A673 (cell line): ENCODE results near the gene DUSP3. TPM values are rescaled to one million over a fixed set of nuclear protein-coding genes. Genes with fewer than 3 reads are reported as not detected.

ENCODE experiments used
- BruUV-seq: library from RNA; stranded (reverse); fragments of 400-500 nt; replicated peaks from 2 replicates; lab custom pipeline; 2021; lab: Mats Ljungman, UMichigan
- CTCF ChIA-PET: fragments of 300-600 bp; sonication (Branson Sonifier 250); formaldehyde crosslinking; loops from one replicate; lab custom pipeline; 2022; ENCODE audit warnings: antibody characterized with exemption; lab: Charles Lee
- POLR2A ChIA-PET: fragments of 300-600 bp; sonication (Branson Sonifier 250); formaldehyde crosslinking; loops from one replicate; lab custom pipeline; 2022; ENCODE audit warnings: antibody characterized with exemption; ENCODE audit not compliant: low non-redundant PET; lab: Charles Lee
- DNase-seq: peaks from one replicate; pipeline ENCODE4 v3.0.0-alpha.2; 2015; ENCODE audit warnings: low spot score
- H3K27ac ChIP-seq: fragments of 200-600 bp; sonication (generic); 2 replicates; pipeline ENCODE4 v1.5.1; 2016; ENCODE audit warnings: mixed run types, low read depth, mild to moderate bottlenecking, mixed read lengths, antibody characterized with exemption, low read length; ENCODE audit not compliant: poor library complexity, severe bottlenecking
- H3K27me3 ChIP-seq: fragments of 200-600 bp; sonication (generic); replicated peaks from 2 replicates; pipeline ENCODE4 v1.6.1; 2017; ENCODE audit warnings: mixed run types, low read depth, mild to moderate bottlenecking, mixed read lengths, antibody characterized with exemption, low read length; ENCODE audit not compliant: insufficient read depth, poor library complexity
- H3K36me3 ChIP-seq: fragments of 200-600 bp; sonication (generic); 2 replicates; pipeline ENCODE4 v1.6.1; 2016; ENCODE audit warnings: mixed run types, mild to moderate bottlenecking, mixed read lengths, antibody characterized with exemption, low read length; ENCODE audit not compliant: insufficient read depth, poor library complexity, severe bottlenecking
- H3K4me1 ChIP-seq: fragments of 200-600 bp; sonication (generic); 2 replicates; pipeline ENCODE4 v1.6.1; 2017; ENCODE audit warnings: mixed run types, mild to moderate bottlenecking, mixed read lengths, antibody characterized with exemption, low read length; ENCODE audit not compliant: insufficient read depth, poor library complexity, severe bottlenecking
- H3K4me3 ChIP-seq: fragments of 200-600 bp; sonication (generic); 2 replicates; pipeline ENCODE4 v1.5.1; 2016; ENCODE audit warnings: low read depth, mixed run types, mild to moderate bottlenecking, mixed read lengths, low read length; ENCODE audit not compliant: poor library complexity, severe bottlenecking
- H3K9me3 ChIP-seq: fragments of 200-600 bp; sonication (generic); 2 replicates; pipeline ENCODE4 v1.6.1; 2016; ENCODE audit warnings: mixed run types, low read depth, mild to moderate bottlenecking, mixed read lengths, antibody characterized with exemption, low read length; ENCODE audit not compliant: poor library complexity, severe bottlenecking
- EZH2 ChIP-seq: fragments of 200-600 bp; sonication (generic); IDR thresholded peaks from 2 replicates; pipeline ENCODE4 v1.6.1; 2017; ENCODE audit warnings: borderline replicate concordance, low read depth, mild to moderate bottlenecking, mixed read lengths, antibody characterized with exemption, low read length; ENCODE audit not compliant: poor library complexity, severe bottlenecking
- intact Hi-C: fragments of 100-400 bp; cut with micrococcal nuclease; formaldehyde crosslinking; loops from one replicate; pipeline ENCODE4 v1.10.0; 2022; ENCODE audit not compliant: unreplicated experiment
- total RNA-seq: library from RNA; stranded (reverse); gene quantifications from 2 replicates; pipeline ENCODE4 v1.2.3, GENCODE V29; 2021
- TF ChIP-seq, protein P1 (sequence below): fragments of 300-800, 200-600 bp; sonication (generic); conservative IDR thresholded peaks from 2 replicates; pipeline ENCODE4 v1.5.1; 2017; ENCODE audit warnings: low read depth, mild to moderate bottlenecking, antibody characterized with exemption, low read length, moderate library complexity, mixed read lengths

DUSP3 gene
- total RNA-seq, 1 experiment from 2014 or later: 22.9 TPM

DNA sequence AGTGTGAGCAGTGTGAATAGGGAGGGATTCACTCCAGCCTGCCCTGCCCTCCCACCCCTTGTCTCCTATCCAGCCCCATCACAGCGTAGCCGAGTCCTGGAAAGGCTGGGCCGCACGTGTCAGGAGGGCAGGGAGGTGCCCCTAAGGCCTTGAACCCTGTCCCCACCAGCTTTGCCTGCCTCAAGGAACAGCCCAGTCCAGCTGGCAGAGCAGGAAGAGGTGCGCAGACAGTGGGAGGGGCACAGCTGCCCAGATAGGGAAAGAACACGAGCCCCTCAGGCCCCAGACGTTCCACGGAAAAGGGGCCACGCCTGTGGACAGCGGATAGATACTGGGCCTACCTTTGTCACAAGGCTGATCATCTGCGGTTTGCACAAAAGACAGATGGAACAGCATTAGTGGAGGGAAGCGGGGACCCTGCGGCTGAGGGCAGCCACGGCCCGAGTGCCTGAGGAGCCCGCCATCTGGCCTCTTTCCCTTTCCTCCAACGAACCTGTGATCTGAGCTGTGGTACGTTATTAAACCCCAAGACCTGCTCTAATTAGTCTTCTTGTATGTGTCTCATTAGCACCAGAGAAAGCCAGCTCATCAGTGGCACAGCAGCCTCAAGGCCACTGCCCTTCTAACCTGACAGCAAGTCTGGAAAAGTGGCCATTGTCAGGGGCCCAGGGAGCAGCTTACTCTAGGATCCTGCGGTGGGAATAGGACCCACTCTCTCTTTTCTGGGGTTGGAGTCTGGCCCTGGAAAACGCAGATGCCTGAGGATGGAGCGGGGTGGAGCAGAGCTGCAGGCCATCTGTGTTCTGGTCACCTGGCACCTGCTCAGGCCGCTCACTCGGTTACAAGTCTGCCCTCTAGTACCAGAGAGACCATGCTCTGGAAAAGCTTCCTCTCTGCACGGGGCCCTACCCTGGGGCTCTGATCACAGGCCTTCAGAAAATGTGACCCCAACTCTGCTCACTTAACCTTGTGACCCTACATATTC, 37.9 kb upstream of the DUSP3 start:
- no peak for TF ChIP-seq EZH2
- TF ChIP-seq, protein P1, sequence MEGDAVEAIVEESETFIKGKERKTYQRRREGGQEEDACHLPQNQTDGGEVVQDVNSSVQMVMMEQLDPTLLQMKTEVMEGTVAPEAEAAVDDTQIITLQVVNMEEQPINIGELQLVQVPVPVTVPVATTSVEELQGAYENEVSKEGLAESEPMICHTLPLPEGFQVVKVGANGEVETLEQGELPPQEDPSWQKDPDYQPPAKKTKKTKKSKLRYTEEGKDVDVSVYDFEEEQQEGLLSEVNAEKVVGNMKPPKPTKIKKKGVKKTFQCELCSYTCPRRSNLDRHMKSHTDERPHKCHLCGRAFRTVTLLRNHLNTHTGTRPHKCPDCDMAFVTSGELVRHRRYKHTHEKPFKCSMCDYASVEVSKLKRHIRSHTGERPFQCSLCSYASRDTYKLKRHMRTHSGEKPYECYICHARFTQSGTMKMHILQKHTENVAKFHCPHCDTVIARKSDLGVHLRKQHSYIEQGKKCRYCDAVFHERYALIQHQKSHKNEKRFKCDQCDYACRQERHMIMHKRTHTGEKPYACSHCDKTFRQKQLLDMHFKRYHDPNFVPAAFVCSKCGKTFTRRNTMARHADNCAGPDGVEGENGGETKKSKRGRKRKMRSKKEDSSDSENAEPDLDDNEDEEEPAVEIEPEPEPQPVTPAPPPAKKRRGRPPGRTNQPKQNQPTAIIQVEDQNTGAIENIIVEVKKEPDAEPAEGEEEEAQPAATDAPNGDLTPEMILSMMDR: no peak
- H3K4me3 ChIP-seq: no peak overlapping the region
- ChIA-PET POLR2A (interaction anchor here (0.5 kb wide), 1 partner anchor 245 kb away, joined by 6 read pairs; no protein-coding TSS in a partner anchor), CTCF (interaction anchor here (0.6 kb wide), 2 partner anchors 307 to 430 kb away, joined by 3 to 11 read pairs; partner anchors contain the start of gene HDAC5)
- no peaks in the 10 kb centered on the region for H3K9me3 ChIP-seq
- no peak for DNase-seq
- BruUV-seq: no TSS peak
- intact Hi-C loops: no loop called here
- no peak overlapping the region for H3K27ac ChIP-seq
- H3K36me3 ChIP-seq: no peaks in the 10 kb centered on the region
- H3K4me1 ChIP-seq: no peaks in the 10 kb centered on the region
- no peaks in the 10 kb centered on the region for H3K27me3 ChIP-seq

DNA sequence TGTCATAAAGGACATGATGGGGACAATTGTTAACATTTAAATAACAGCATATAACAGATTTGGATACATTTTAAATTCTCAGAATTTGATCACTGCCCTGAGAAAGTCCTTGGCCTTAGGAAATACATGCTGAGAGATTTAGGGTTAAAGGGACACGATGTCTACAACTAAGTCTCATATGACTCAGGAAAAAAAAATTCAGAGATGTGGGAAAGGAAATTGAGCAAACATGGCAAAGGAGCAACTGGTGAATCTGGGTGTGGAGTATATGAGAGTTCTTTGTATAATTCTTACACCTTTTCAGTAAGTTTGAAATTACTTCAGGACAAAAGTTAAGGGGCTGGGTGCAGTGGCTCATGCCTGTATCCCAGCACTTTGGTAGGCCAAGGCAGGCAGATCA, 35.9 kb upstream of the DUSP3 start:
- CTCF ChIA-PET: no interaction called here
- H3K27ac ChIP-seq: no peak overlapping the region

DNA sequence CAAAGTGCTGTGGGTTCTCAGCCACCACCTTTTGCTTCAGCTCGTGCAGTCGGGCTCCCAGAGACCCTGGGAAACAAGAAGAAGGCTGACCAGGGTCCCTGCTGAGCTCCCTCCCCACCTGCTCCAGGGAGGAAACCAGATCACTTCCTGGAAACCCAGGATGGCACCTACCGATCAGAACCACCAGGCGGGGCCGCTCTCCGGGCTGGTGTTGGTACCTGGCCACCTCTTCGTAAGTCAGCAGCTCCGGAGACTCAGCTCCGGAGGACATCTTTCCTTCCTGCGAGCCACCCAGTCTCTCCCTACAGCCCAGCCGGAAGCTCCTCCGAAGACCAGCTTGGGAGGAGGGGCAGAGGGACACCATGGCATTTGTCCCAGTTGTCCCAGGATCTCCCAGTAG, 35.2 kb upstream of the DUSP3 start:
- no peak for TF ChIP-seq EZH2
- TF ChIP-seq, protein P1: no peak
- H3K27me3 ChIP-seq: no peaks in the 10 kb centered on the region
- H3K9me3 ChIP-seq: no peaks in the 10 kb centered on the region
- CTCF ChIA-PET: no interaction called here
- POLR2A ChIA-PET: no interaction called here
- no peaks in the 10 kb centered on the region for H3K36me3 ChIP-seq
- no peaks in the 10 kb centered on the region for H3K4me1 ChIP-seq
- intact Hi-C loops: no loop called here
- H3K27ac ChIP-seq: no peak overlapping the region
- no peak for DNase-seq
- no peak overlapping the region for H3K4me3 ChIP-seq
- no TSS peak for BruUV-seq

More for the DNA sequence above, 35.9 kb upstream of the DUSP3 start:
- DNase-seq: no peak
- POLR2A ChIA-PET: no interaction called here
- intact Hi-C loops: no loop called here
- Histone ChIP-seq H3K4me3 (no peak overlapping the region), H3K36me3 (no peaks in the 10 kb centered on the region), H3K27me3 (no peaks in the 10 kb centered on the region), H3K4me1 (no peaks in the 10 kb centered on the region), H3K9me3 (no peaks in the 10 kb centered on the region)
- no TSS peak for BruUV-seq
- TF ChIP-seq, protein P1: no peak
- TF ChIP-seq EZH2: no peak
